ENCODE results near the gene USP31.

Gene USP31

GRCh38 chr16:23137256-23137655 lies 12.0 kb downstream of the USP31 start:
- H3K4me1 ChIP-seq (ENCODE audit: control insufficient read depth, insufficient read depth, low read length) = peaks cover 7% of the 10 kb centered on the region
- H3K27ac ChIP-seq (ENCODE audit: insufficient read depth, low read depth, low read length, poor library complexity, severe bottlenecking) = no peak overlapping the region
- H3K9me3 ChIP-seq (ENCODE audit: control insufficient read depth, low read length) = no peaks in the 10 kb centered on the region
- WGBS, 2 experiments = no CpG with 5 or more reads among the region's 2 CpGs
- H3K36me3 ChIP-seq (ENCODE audit: control insufficient read depth, insufficient read depth, low read length) = no peaks in the 10 kb centered on the region
- H3K4me3 ChIP-seq (ENCODE audit: insufficient read depth, low read depth, low read length) = no peak overlapping the region
- H3K27me3 ChIP-seq (ENCODE audit: control insufficient read depth, insufficient read depth, low read length, poor library complexity, severe bottlenecking) = no peaks in the 10 kb centered on the region

- no peak overlapping the region for H3K4me3 ChIP-seq (ENCODE audit: insufficient read depth, low read depth, low read length)
- H3K36me3 ChIP-seq (ENCODE audit: control insufficient read depth, insufficient read depth, low read length) = no peaks in the 10 kb centered on the region
- H3K27me3 ChIP-seq (ENCODE audit: control insufficient read depth, insufficient read depth, low read length, poor library complexity, severe bottlenecking) = no peaks in the 10 kb centered on the region
- H3K9me3 ChIP-seq (ENCODE audit: control insufficient read depth, low read length) = no peaks in the 10 kb centered on the region
- 82 to 83% methylated on average over 3 of the region's 3 CpGs for WGBS, 2 experiments
- H3K27ac ChIP-seq (ENCODE audit: insufficient read depth, low read depth, low read length, poor library complexity, severe bottlenecking) = no peak overlapping the region
- H3K4me1 ChIP-seq (ENCODE audit: control insufficient read depth, insufficient read depth, low read length) = peaks cover 10% of the 10 kb centered on the region
Observed at GRCh38 chr16:23134274-23134673, 15.0 kb downstream of the USP31 start.

- Histone ChIP-seq H3K36me3 (ENCODE audit: control insufficient read depth, insufficient read depth, low read length) (no peaks in the 10 kb centered on the region), H3K9me3 (ENCODE audit: control insufficient read depth, low read length) (no peaks in the 10 kb centered on the region), H3K27ac (ENCODE audit: insufficient read depth, low read depth, low read length, poor library complexity, severe bottlenecking) (no peak overlapping the region), H3K27me3 (ENCODE audit: control insufficient read depth, insufficient read depth, low read length, poor library complexity, severe bottlenecking) (no peaks in the 10 kb centered on the region), H3K4me3 (ENCODE audit: insufficient read depth, low read depth, low read length) (no peak overlapping the region), H3K4me1 (ENCODE audit: control insufficient read depth, insufficient read depth, low read length) (peaks cover 10% of the 10 kb centered on the region)
- WGBS, 2 experiments = 86 to 88% methylated on average over 11 of the region's 11 CpGs
Observed at GRCh38 chr16:23132775-23133463, 16.3 kb downstream of the USP31 start.

- Histone ChIP-seq H3K4me1 (ENCODE audit: control insufficient read depth, insufficient read depth, low read length) (peaks cover 10% of the 10 kb centered on the region), H3K9me3 (ENCODE audit: control insufficient read depth, low read length) (no peaks in the 10 kb centered on the region), H3K27me3 (ENCODE audit: control insufficient read depth, insufficient read depth, low read length, poor library complexity, severe bottlenecking) (no peaks in the 10 kb centered on the region), H3K27ac (ENCODE audit: insufficient read depth, low read depth, low read length, poor library complexity, severe bottlenecking) (peak overlapping the region; percentile 53), H3K4me3 (ENCODE audit: insufficient read depth, low read depth, low read length) (no peak overlapping the region), H3K36me3 (ENCODE audit: control insufficient read depth, insufficient read depth, low read length) (no peaks in the 10 kb centered on the region)
- 87 to 89% methylated on average over 7 of the region's 7 CpGs for WGBS, 2 experiments
Observed at GRCh38 chr16:23131931-23132621, 17.2 kb downstream of the USP31 start.

GRCh38 chr16:23131436-23131835 lies 17.8 kb downstream of the USP31 start:
- Histone ChIP-seq H3K4me1 (ENCODE audit: control insufficient read depth, insufficient read depth, low read length) (peaks cover 10% of the 10 kb centered on the region), H3K36me3 (ENCODE audit: control insufficient read depth, insufficient read depth, low read length) (no peaks in the 10 kb centered on the region), H3K27ac (ENCODE audit: insufficient read depth, low read depth, low read length, poor library complexity, severe bottlenecking) (peak overlapping the region; percentile 53), H3K27me3 (ENCODE audit: control insufficient read depth, insufficient read depth, low read length, poor library complexity, severe bottlenecking) (no peaks in the 10 kb centered on the region), H3K4me3 (ENCODE audit: insufficient read depth, low read depth, low read length) (no peak overlapping the region), H3K9me3 (ENCODE audit: control insufficient read depth, low read length) (no peaks in the 10 kb centered on the region)
- WGBS, 2 experiments = 95 to 100% methylated on average over 1 of the region's 1 CpG

- H3K27ac ChIP-seq (ENCODE audit: insufficient read depth, low read depth, low read length, poor library complexity, severe bottlenecking) = no peak overlapping the region
Observed at GRCh38 chr16:23131036-23131435, 18.2 kb downstream of the USP31 start.

GRCh38 chr16:23129686-23130085 lies 19.6 kb downstream of the USP31 start:
- 72 to 83% methylated on average over 1 of the region's 1 CpG for WGBS, 2 experiments

More at GRCh38 chr16:23131036-23131435, 18.2 kb downstream of the USP31 start:
- no peaks in the 10 kb centered on the region for H3K27me3 ChIP-seq (ENCODE audit: control insufficient read depth, insufficient read depth, low read length, poor library complexity, severe bottlenecking)
- H3K4me1 ChIP-seq (ENCODE audit: control insufficient read depth, insufficient read depth, low read length) = peaks cover 10% of the 10 kb centered on the region
- no peaks in the 10 kb centered on the region for H3K9me3 ChIP-seq (ENCODE audit: control insufficient read depth, low read length)
- 90 to 93% methylated on average over 3 of the region's 3 CpGs for WGBS, 2 experiments
- H3K4me3 ChIP-seq (ENCODE audit: insufficient read depth, low read depth, low read length) = no peak overlapping the region
- no peaks in the 10 kb centered on the region for H3K36me3 ChIP-seq (ENCODE audit: control insufficient read depth, insufficient read depth, low read length)

GRCh38 chr16:23128056-23128455 lies 21.2 kb downstream of the USP31 start:
- Histone ChIP-seq H3K27me3 (ENCODE audit: control insufficient read depth, insufficient read depth, low read length, poor library complexity, severe bottlenecking) (no peaks in the 10 kb centered on the region), H3K9me3 (ENCODE audit: control insufficient read depth, low read length) (no peaks in the 10 kb centered on the region), H3K36me3 (ENCODE audit: control insufficient read depth, insufficient read depth, low read length) (no peaks in the 10 kb centered on the region), H3K27ac (ENCODE audit: insufficient read depth, low read depth, low read length, poor library complexity, severe bottlenecking) (no peak overlapping the region), H3K4me3 (ENCODE audit: insufficient read depth, low read depth, low read length) (no peak overlapping the region), H3K4me1 (ENCODE audit: control insufficient read depth, insufficient read depth, low read length) (peaks cover 19% of the 10 kb centered on the region)
- 94 to 95% methylated on average over 5 of the region's 5 CpGs for WGBS, 2 experiments

More at GRCh38 chr16:23129686-23130085, 19.6 kb downstream of the USP31 start:
- Histone ChIP-seq H3K27ac (ENCODE audit: insufficient read depth, low read depth, low read length, poor library complexity, severe bottlenecking) (no peak overlapping the region), H3K4me1 (ENCODE audit: control insufficient read depth, insufficient read depth, low read length) (peaks cover 19% of the 10 kb centered on the region), H3K4me3 (ENCODE audit: insufficient read depth, low read depth, low read length) (no peak overlapping the region), H3K9me3 (ENCODE audit: control insufficient read depth, low read length) (no peaks in the 10 kb centered on the region), H3K36me3 (ENCODE audit: control insufficient read depth, insufficient read depth, low read length) (no peaks in the 10 kb centered on the region), H3K27me3 (ENCODE audit: control insufficient read depth, insufficient read depth, low read length, poor library complexity, severe bottlenecking) (no peaks in the 10 kb centered on the region)

GRCh38 chr16:23125277-23125676 lies 24.0 kb downstream of the USP31 start:
- Histone ChIP-seq H3K27me3 (ENCODE audit: control insufficient read depth, insufficient read depth, low read length, poor library complexity, severe bottlenecking) (no peaks in the 10 kb centered on the region), H3K36me3 (ENCODE audit: control insufficient read depth, insufficient read depth, low read length) (no peaks in the 10 kb centered on the region), H3K4me1 (ENCODE audit: control insufficient read depth, insufficient read depth, low read length) (peaks cover 18% of the 10 kb centered on the region), H3K27ac (ENCODE audit: insufficient read depth, low read depth, low read length, poor library complexity, severe bottlenecking) (no peak overlapping the region), H3K4me3 (ENCODE audit: insufficient read depth, low read depth, low read length) (no peak overlapping the region), H3K9me3 (ENCODE audit: control insufficient read depth, low read length) (no peaks in the 10 kb centered on the region)
- 8 to 33% methylated on average over 1 of the region's 2 CpGs for WGBS, 2 experiments

GRCh38 chr16:23124315-23124714 lies 24.9 kb downstream of the USP31 start:
- no peaks in the 10 kb centered on the region for H3K27me3 ChIP-seq (ENCODE audit: control insufficient read depth, insufficient read depth, low read length, poor library complexity, severe bottlenecking)
- no peaks in the 10 kb centered on the region for H3K36me3 ChIP-seq (ENCODE audit: control insufficient read depth, insufficient read depth, low read length)
- H3K4me1 ChIP-seq (ENCODE audit: control insufficient read depth, insufficient read depth, low read length) = peaks cover 18% of the 10 kb centered on the region
- no peak overlapping the region for H3K4me3 ChIP-seq (ENCODE audit: insufficient read depth, low read depth, low read length)
- no peaks in the 10 kb centered on the region for H3K9me3 ChIP-seq (ENCODE audit: control insufficient read depth, low read length)
- H3K27ac ChIP-seq (ENCODE audit: insufficient read depth, low read depth, low read length, poor library complexity, severe bottlenecking) = no peak overlapping the region
- WGBS, 2 experiments = 88% methylated on average over 8 of the region's 8 CpGs
